ENCODE data around the gene ANGPTL4. TPM values are rescaled to one million over a fixed set of nuclear protein-coding genes. Genes with fewer than 3 reads are reported as not detected.

The ANGPTL4 gene
- total and polyA plus RNA-seq, 2 of the 13 experiments (the other 11 are each of a cell fraction or from before 2014, with no cell fraction given), result 0.80 to 21.7 TPM

- TF ChIP-seq ZNF296 (CRISPR knock-in tag; conservative IDR thresholded peaks at IDR 0.05), result no peak
- 0 out of 4 replicates have a peak, but pooled peaks of 1 of the 2 experiments have one; percentile 6 for TF ChIP-seq HMGXB4 (CRISPR knock-in tag; IDR thresholded peaks at IDR 0.05; ENCODE audit: borderline replicate concordance in 1 of 2, low read depth in 1 of 2)
- peak; percentile 55 for TF ChIP-seq IKZF4 (CRISPR knock-in tag; IDR thresholded peaks at IDR 0.05; ENCODE audit: borderline replicate concordance, low read depth, not compliant biosample characterization)
- peak; percentile 86; the same call in 1 of the 2 replicates for TF ChIP-seq ZNF138 (CRISPR knock-in tag; IDR thresholded peaks at IDR 0.05; ENCODE audit: low read depth)
- TF ChIP-seq ETV6 (CRISPR knock-in tag; conservative IDR thresholded peaks at IDR 0.05), result no peak
- TF ChIP-seq GTF3A (CRISPR knock-in tag; conservative IDR thresholded peaks at IDR 0.05), result no peak
- peak; percentile 59 for TF ChIP-seq ZEB1 (IDR thresholded peaks at IDR 0.05; ENCODE audit: insufficient replicate concordance, low read depth)
- TF ChIP-seq HDAC6 (IDR thresholded peaks at IDR 0.05; ENCODE audit: low read depth, low read length), result no peak
- TF ChIP-seq ZMAT5 (CRISPR knock-in tag; IDR thresholded peaks at IDR 0.05; ENCODE audit: borderline replicate concordance, low read depth), result no peak
- TF ChIP-seq ZNF761 (CRISPR knock-in tag; conservative IDR thresholded peaks at IDR 0.05), result peak; percentile 46; the same call in 1 of the 2 replicates
- no peak for TF ChIP-seq KMT2B (CRISPR knock-in tag; IDR thresholded peaks at IDR 0.05)
- TF ChIP-seq ATRX (CRISPR knock-in tag; IDR thresholded peaks at IDR 0.05; ENCODE audit: borderline replicate concordance), result no peak
- 0 out of 2 replicates have a peak, but pooled peaks have one; percentile 27 for TF ChIP-seq MLXIP (CRISPR knock-in tag; IDR thresholded peaks at IDR 0.05; ENCODE audit: borderline replicate concordance)
- TF ChIP-seq ZNF777 (CRISPR knock-in tag; IDR thresholded peaks at IDR 0.05), result peak; percentile 34; the same call in 1 of the 2 replicates
- TF ChIP-seq NR0B2 (CRISPR knock-in tag; IDR thresholded peaks at IDR 0.05), result no peak
- peak; percentile 99 for TF ChIP-seq NFYC (CRISPR knock-in tag; IDR thresholded peaks at IDR 0.05)
- peak; percentile 97 for TF ChIP-seq RBFOX2 (IDR thresholded peaks at IDR 0.05; ENCODE audit: low read depth, low read length)
- TF ChIP-seq CAMTA2 (CRISPR knock-in tag; IDR thresholded peaks at IDR 0.05; ENCODE audit: borderline replicate concordance), result peak; percentile 59; the same call in 1 of the 2 replicates
- no peak; the same call in 1 of the 2 replicates for TF ChIP-seq DNMT3B (CRISPR knock-in tag; conservative IDR thresholded peaks at IDR 0.05)
- no peak; the same call in 1 of the 2 replicates for TF ChIP-seq ZNF580 (CRISPR knock-in tag; IDR thresholded peaks at IDR 0.05; ENCODE audit: borderline replicate concordance, low read depth)
These were observed 26.1 kb downstream of the ANGPTL4 start, which contains the start of gene RAB11B (continued) for GRCh38 chr19:8389891-8390616.
